Measurements from ENCODE around the gene ACOX1.

Gene ACOX1

GRCh38 chr17:75891605-75892555 is 87.1 kb downstream of the ACOX1 start:
- no peak for FAIRE-seq
- no peak for TF ChIP-seq POLR2AphosphoS5 (IDR thresholded peaks at IDR 0.05; ENCODE audit: low read depth, low read length)
- TF ChIP-seq POLR2A (IDR thresholded peaks at IDR 0.05; ENCODE audit: low read depth, low read length) = no peak
- no peak for TF ChIP-seq POU2F2 (IDR thresholded peaks at IDR 0.05; ENCODE audit: low read depth, low read length)
- TF ChIP-seq TAF1 (IDR thresholded peaks at IDR 0.05; ENCODE audit: low read depth, low read length) = no peak
- no peak for DNase-seq (ENCODE audit: insufficient read length, low spot score)
